HG03469 (cell line): ENCODE measurements around the gene NDUFA9.

Source experiments
- ATAC-seq: cut with Tn5 transposase; IDR thresholded peaks from one replicate; pipeline ENCODE4 v1.9.1; 2021; ENCODE audit warnings: mild to moderate bottlenecking, moderate library complexity, moderate number of reproducible peaks; ENCODE audit not compliant: unreplicated experiment

The NDUFA9 gene

DNA sequence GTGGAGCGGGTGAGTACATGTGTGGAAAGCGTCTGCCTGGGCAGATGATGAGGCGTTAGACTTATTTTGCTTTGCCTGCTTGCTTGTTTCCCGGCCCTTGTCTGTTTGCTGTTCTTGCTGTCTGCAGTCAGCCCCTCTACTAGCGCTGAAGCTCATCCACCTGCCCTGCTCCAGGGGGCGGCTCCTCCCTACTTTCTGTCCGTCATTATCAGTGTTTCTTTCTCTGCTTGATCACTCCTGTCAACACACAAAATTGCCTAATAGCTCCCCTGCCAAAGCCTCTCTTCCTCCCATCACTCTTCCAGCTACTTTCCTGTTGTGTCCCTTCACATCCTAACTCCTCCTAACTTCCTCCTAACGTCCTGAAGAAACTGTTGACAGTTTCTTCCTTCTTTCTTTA lies 36.4 kb downstream of the NDUFA9 start:
- ATAC-seq: no peak

DNA sequence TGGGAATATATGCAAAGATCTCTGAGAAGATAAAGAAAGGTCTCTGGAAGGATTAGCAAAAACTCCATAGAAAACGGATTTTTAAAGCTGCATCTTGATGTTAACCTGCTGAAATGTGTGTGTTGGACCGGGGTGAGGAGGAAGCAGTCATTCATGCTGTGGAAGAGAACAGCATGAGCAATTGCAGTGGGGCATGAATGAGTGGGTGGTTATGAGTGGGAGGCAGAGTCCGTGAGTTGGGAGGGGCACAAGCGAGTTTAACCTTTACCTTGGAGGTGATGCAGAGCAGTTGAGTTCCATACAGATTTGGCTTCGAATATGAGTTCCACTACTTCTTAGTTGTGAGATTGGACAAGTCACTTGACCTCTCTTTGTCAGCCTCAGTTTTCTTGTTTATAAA lies 41.8 kb downstream of the NDUFA9 start:
- no peak for ATAC-seq
